Activated CD4-positive, alpha-beta T cell treated with anti-CD3 and anti-CD28 coated beads, Interleukin-2, amount 50 U/mL, for 48 hours (primary cell): ENCODE data around the gene ARCN1.
A peak's percentile ranks its signal among the peaks of the same experiment; 100 is the strongest.

Source experiments
- DNase-seq, 2 experiments: peaks; one replicate each; pipeline ENCODE4 v3.0.0-alpha.2; 2020

ARCN1 gene

DNA sequence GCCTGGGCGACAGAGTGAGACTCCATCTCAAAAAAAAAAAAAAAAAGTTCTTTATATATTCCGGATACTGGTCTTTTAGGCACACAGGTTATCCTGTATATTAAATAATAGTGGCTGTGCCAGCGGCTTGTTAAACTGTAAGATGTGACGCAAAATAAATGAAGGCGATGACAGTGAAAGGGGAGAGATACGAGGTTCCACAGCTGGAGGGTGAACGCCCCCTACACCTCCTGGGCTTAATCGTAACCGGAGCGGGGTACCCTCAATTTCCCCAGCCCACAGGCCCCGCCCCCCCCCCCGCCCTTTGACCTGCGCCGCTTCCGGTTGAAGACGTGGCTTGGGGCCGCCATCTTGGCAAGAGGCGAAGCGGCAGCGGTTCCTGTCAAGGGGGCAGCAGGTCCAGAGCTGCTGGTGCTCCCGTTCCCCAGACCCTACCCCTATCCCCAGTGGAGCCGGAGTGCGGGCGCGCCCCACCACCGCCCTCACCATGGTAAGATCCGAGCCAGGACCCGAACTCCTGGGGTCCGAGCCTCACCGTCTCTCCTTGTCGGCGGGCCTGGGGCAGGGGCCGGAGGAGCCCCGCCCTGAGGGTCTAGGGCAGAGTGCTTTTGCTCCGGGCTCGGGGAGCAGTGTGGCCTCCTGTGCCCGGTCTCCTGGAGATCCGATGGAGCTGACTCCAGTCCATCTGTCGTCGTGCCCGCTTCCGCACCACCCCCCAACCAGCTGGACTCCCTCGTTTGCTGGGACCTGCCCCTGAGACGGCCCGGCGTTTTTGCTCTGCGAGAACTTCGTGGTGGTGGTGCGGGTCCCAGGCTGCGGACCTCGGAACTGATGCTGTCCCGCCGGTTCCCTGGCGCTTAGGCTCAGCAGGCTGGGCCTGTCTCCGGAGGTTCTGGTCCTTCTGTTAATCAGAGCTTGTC, at the start of gene ARCN1:
TSS of gene ARCN1 (plus strand) at position 349 of the 920 bp plus-strand sequence. CDS start at position 488, 139 bp downstream.
- peak; percentile 73 to 82 for DNase-seq

DNA sequence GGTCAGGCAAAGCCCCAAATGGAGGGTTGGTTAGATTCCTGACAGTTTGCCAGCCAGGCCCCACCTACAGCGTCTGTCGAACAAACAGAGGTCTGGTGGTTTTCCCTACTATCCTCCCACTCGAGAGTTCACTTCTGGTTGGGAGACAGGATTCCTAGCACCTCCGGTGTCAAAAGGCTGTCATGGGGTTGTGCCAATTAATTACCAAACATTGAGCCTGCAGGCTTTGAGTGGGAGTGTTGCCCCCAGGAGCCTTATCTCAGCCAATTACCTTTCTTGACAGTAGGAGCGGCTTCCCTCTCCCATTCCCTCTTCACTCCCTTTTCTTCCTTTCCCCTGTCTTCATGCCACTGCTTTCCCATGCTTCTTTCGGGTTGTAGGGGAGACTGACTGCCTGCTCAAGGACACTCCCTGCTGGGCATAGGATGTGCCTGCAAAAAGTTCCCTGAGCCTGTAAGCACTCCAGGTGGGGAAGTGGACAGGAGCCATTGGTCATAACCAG, 49.6 kb upstream of the ARCN1 start:
- no peak for DNase-seq

DNA sequence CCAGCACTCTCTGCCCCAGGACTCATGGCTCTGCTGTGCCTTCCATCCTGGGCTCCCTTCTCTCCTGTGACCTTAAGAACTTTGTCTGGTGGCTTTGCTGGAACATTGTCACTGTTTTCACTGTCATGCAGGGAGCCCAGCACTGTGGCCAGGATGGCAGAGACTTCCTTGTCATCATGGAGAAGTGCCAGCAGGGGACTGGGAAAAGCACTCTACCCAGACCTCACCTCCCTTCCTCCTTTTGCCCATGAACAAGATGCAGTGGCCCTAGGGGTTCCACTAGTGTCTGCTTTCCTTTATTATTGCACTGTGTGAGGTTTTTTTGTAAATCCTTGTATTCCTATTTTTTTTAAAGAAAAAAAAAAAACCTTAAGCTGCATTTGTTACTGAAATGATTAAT, 47.9 kb upstream of the ARCN1 start:
- no peak for DNase-seq

DNA sequence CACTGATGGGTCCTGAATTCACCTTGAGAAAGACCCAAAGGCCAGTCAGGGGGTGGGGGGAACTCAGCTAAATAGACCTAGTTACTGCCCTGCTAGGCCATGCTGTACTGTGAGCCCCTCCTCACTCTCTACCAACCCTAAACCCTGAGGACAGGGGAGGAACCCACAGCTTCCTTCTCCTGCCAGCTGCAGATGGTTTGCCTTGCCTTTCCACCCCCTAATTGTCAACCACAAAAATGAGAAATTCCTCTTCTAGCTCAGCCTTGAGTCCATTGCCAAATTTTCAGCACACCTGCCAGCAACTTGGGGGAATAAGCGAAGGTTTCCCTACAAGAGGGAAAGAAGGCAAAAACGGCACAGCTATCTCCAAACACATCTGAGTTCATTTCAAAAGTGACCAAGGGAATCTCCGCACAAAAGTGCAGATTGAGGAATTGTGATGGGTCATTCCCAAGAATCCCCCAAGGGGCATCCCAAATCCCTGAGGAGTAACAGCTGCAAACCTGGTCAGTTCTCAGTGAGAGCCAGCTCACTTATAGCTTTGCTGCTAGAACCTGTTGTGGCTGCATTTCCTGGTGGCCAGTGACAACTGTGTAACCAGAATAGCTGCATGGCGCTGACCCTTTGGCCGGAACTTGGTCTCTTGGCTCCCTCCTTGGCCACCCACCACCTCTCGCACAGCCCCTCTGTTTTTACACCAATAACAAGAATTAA, 47.3 kb upstream of the ARCN1 start:
- DNase-seq = no peak

DNA sequence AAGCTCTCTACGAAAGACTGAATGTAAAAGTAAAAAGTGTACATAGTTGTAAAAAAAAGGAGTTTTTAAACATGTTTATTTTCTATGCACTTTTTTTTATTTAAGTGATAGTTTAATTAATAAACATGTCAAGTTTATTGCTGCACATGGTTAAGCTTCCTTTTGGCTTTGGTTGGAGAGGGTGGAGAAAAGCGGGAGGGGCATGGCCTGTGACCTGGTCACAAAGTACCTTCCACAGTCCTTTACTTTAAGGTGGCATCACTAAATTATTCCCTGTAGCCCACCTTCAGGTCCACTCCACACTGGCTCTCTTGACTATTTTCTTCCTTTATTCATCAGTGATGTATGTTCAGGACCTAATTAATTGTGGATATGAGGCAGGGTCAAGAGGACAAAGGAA, 45.5 kb upstream of the ARCN1 start:
- no peak for DNase-seq

DNA sequence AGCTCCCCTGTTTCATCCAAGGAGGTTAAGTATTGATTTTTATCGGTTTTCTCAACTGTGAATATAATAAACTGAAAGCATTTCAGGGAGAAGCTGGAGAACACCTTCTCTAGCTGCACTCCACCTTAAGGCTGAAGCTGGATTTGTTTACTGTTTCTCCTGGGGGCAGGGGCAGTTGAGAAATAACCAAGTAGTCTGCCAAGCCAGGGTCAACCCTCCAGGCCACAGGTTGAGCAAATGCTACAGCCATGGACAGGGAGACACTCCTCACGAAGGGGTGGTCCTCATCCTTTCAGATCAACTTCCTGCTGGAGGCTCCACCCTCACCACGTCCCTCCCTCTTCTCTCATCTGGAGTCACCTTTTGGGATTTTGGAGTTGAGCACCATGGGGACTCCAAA, 45.1 kb upstream of the ARCN1 start, which contains the start of gene TTC36:
TSS of gene TTC36 (plus strand) at position 366 of the 400 bp plus-strand sequence. CDS start at position 387, 21 bp downstream.
- DNase-seq = no peak

DNA sequence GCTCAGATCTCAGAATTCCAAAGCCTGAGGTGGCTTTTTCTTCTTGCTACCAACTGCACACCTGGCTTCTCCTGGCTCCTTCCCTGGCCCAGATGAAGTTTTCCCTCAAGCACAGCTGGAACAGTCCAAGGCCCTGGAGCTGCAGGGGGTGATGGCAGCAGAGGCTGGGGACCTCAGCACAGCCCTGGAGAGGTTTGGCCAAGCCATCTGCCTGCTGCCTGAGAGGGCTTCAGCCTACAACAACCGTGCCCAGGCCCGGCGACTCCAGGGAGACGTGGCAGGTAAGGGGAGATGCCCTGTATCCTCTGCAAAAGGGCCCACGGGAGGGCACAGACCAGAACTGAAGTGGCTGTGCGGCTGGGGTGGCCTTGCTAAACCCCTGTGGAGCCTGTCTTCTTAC, 43.7 kb upstream of the ARCN1 start:
- no peak for DNase-seq

DNA sequence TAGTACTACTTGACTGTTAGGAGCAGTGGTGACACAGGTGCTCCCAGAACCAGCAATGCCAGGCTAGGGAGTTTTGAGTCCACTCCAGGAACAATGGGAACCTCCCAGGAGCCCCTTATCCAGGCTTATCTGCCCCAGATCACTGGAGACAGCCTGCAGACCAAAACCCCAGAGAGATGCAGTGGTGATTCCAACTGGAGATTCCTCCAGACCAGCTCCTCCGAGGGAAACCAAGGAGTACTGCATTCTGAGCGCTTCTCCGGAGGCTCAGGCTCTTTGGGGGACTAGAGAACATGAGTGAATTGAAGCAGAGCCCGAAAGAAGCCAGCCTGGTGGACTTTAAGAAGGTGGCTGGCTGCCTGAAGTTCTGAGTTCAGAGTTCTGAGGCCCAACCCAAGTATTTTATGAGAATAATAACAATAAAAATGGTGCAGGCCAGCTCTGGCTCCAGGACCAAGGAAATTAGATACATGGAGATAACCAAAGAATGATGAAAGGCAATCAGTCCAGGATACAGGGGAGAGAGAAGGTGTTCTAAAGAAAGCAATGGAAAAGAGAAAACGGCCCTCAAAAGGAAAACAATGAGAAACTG, 42.5 kb upstream of the ARCN1 start:
- no peak for DNase-seq

DNA sequence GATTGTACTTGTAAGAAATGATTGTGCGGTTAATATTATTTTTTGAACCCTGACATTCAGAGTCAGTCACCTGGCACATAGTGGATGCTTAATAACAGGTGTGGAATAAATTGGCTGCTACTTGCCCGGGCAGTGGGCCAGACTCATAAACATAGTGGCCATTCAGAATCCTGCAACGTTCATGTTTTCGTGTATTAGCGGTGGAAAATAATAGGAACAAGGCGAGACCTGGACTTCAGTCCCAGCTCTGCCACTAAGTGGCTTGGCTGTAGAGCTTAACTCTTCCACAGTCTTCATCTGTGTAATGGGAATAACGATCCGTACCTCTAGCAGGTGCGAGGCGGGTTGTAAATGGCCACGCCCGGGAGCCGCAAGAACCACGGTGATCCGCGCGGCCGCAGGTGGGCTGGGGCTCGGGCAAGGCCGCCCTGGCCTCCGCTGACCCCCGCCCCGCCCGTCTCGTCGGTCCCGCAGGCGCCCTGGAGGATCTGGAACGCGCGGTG, 42.0 kb upstream of the ARCN1 start:
- DNase-seq = no peak

DNA sequence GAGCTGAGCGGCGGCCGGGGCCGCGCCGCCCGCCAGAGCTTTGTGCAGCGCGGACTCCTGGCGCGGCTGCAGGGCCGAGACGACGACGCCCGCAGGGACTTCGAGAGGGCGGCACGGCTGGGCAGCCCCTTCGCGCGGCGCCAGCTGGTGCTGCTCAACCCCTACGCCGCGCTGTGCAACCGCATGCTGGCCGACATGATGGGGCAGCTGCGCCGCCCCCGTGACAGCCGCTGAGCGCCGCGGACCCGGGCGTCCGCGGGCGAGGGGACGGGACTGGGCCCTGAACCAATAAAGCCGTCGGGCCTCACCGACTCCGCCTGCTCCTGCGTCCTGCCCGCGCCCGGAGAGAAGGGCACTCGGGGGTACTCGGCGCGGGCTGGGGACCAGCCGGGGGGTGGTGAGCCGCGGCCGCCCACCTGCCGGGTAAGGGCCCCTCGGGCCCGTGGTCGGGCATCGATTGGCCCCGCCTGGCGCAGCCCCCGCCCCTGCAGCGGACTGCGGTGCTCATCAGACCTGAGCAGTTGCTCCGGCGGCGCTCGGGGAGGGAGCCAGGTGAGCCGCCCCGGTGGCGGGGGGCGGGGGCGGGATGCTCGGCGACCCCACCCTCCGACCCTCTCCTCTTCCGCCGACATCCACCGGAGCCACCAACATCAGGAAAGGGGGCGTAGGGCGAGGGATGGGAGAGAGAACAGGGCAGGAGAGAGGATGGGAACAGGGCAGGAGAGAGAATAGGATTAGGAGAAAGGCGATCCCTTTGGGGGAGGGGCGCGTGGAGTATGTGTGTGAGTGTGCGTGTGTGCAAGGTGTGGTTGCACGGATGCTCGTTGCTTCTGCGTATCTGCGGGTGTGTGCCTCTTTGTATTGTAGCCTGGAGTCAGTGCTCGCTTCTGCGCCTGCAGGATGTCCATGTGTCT, 41.3 kb upstream of the ARCN1 start, which contains the start of gene TMEM25:
TSS of gene TMEM25 (plus strand) at position 510 of the 914 bp plus-strand sequence. CDS start 610 bp downstream, outside the sequence.
- peak; percentile 80 to 82 for DNase-seq

DNA sequence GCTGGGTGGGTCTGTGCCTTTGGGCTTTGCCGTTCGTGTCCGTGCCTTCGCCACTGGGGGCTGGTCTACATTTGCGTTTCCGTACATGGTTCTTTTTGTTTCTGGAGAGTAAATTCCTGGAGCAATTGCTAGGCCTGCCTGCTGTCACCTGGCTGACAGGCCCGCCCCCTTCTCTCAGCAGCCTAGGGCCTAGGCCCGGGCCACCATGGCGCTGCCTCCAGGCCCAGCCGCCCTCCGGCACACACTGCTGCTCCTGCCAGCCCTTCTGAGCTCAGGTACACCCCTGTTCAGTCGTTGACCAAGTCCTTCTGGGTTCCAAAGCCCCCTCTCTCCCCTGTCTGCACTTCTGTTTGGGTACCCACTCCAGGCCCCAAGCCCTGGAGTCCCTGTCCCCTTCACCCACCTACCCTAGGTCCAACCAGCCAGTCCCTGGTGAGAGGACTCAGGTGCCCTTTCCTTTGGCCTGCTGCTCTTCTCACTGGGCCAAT, 40.6 kb upstream of the ARCN1 start:
- DNase-seq = no peak

DNA sequence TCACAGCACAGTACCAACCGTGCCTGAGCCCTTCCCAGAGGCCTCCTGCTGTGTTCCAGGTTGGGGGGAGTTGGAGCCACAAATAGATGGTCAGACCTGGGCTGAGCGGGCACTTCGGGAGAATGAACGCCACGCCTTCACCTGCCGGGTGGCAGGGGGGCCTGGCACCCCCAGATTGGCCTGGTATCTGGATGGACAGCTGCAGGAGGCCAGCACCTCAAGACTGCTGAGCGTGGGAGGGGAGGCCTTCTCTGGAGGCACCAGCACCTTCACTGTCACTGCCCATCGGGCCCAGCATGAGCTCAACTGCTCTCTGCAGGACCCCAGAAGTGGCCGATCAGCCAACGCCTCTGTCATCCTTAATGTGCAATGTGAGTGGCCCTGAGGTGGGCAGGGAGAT, 40.1 kb upstream of the ARCN1 start:
- no peak for DNase-seq

DNA sequence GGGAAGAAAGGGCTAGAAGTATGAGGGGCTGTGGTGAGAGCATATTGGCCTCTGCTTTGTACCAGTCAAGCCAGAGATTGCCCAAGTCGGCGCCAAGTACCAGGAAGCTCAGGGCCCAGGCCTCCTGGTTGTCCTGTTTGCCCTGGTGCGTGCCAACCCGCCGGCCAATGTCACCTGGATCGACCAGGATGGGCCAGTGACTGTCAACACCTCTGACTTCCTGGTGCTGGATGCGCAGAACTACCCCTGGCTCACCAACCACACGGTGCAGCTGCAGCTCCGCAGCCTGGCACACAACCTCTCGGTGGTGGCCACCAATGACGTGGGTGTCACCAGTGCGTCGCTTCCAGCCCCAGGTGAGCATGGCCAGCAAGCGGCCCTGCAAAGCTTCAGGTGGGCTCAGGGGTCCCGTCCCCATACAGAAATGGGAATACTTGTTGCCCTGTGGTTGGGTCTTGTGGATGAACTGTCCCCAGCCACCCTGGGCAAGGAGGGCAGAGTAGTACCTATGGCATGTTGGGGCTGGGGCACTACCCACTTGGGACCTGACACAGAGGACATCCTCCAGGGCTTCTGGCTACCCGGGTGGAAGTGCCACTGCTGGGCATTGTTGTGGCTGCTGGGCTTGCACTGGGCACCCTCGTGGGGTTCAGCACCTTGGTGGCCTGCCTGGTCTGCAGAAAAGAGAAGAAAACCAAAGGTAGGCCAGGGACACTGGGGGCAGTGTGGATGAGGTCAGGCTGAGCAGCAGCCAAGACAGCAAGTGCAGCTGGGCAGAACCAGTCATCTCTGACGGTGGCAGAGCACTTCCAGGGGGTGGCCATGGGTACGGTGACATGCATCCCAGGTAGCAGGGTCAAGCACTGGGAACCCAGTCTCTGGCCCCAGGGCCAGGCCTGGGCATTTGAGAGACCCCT, 39.1 kb upstream of the ARCN1 start:
- DNase-seq = no peak

DNA sequence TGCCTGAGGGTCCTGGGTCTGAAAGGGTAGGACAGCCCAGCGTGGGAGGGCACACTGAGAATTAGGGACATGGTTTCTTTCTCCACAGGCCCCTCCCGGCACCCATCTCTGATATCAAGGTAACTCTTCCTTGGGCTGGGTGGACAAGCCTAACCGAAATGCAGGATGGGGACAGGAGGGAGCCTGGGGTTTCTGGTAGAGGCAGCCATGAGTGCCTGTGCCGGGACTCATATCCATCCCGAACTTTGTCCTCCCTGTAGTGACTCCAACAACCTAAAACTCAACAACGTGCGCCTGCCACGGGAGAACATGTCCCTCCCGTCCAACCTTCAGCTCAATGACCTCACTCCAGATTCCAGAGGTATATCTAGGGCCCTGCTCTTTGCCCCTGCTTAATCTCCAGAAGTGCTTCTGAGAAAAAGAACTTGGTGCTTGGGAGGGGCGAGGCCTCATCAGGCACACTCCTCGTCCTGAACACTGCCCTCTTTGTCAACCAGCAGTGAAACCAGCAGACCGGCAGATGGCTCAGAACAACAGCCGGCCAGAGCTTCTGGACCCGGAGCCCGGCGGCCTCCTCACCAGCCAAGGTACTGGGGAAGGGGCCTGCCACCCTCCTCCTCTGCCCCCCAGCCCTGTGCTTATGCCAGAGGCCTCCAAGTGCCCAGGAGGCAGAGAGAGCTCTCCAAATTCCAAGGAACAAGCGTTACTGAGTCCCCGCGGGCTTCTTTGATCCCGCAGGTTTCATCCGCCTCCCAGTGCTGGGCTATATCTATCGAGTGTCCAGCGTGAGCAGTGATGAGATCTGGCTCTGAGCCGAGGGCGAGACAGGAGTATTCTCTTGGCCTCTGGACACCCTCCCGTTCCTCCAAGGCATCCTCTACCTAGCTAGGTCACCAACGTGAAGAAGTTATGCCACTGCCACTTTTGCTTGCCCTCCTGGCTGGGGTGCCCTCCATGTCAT, 38.2 kb upstream of the ARCN1 start:
- DNase-seq = no peak

DNA sequence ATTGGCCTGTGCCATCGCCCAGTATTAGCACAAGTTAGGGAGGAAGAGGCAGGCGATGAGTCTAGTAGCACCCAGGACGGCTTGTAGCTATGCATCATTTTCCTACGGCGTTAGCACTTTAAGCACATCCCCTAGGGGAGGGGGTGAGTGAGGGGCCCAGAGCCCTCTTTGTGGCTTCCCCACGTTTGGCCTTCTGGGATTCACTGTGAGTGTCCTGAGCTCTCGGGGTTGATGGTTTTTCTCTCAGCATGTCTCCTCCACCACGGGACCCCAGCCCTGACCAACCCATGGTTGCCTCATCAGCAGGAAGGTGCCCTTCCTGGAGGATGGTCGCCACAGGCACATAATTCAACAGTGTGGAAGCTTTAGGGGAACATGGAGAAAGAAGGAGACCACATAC, 36.9 kb upstream of the ARCN1 start:
- DNase-seq = no peak

DNA sequence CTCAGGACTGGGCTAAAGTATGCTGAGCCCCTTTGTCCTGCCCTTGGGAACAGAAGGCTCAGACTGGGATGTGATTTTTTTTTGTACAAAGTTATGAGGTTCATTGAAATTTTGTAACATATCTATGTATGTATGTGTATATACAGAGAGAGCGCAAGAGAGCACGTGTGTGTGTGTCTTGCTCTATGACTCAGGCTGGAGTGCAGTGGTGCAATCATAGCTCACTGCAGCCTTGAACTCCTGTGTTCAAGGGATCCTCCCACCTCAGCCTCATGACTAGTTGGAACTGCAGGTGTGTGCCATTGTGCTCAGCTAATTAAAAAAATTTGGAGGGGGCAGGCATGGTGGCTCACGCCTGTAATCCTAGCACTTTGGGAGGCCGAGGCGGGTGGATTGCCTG, 35.5 kb upstream of the ARCN1 start:
- DNase-seq = no peak

DNA sequence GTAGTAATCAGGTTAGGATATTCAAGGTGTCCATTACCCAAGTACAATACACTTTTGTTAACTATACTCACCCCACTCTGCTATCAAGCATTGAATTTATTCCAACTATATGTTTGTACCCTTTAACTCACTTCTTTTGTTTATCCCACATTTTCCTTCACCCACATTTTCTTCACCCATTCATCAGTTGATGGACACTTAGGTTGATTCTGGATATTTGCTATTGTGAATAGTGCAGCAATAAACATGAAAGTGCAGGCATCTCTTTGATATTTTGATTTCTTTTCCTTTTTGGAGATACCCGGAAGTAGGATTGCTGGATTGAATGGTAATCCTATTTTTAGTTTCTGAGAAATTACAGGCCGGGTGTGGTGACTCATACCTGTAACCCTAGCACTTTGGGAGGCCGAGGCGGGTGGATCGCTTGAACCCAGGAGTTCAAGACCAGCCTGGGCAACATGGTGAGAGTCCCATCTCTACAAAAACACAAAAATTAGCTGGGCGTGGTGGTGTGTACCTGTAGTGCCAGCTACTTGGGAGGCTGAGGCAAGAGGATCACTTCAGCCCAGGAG, 34.7 kb upstream of the ARCN1 start:
- no peak for DNase-seq

DNA sequence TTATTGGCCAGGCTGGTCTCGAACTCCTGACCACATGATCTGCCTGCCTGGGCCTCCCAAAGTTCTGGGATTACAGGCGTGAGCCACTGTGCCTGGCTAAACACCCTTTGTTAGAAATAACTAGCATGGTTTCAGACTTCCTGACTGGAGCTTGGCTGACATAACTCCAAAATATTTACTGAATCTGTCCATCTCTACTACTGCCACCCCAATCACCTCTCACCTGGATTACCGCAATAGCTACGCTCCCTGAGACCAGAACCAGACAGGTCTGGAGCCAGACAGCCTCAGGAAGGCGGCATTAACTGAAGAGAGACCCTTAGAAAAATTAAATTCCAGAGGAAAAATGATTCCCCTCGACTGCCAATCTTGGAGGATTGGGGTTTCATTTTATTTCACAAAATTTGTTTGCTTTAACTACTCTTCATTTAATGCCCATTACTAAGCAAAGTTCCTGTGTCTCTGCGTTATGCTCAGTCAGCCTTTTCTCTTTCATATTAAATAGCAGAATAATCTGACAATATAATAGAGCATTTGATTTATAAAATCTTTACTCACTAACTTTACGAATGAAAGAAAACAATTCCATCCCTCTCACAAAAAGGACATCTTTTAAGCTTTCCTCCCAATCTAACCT, 28.1 kb upstream of the ARCN1 start:
- DNase-seq = no peak

DNA sequence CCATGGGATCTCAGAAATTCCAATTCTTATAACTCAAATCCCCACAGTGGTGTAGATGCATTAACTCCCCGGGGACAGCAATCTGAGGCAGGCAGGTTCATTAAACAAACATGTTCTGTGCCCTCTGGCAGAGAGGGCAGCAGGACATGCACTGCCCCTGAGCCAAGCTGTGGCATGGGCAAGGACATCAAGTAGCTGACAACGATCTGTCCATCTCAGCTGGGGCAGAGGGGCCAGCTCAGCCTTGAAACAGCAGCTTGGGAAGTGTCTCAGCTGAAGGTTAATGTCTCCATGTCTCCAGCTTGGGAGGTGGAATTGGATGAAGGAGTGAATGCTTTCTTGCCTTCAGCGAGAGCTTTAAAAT, 27.6 kb upstream of the ARCN1 start:
- no peak for DNase-seq
